ENCODE data around the gene ZNF444. TPM values are rescaled to one million over a fixed set of nuclear protein-coding genes. Genes with fewer than 3 reads are reported as not detected.
"Not testable (repeated sequence)": the region's sequence is repeated elsewhere in the genome, so short reads cannot be mapped to it uniquely, and the experiment has no call there.

The ZNF444 gene
- total and polyA plus RNA-seq, 2 donors (not counting 1 experiment from before 2014, with no cell fraction given) = 24.1 to 37.7 TPM

- peaks cover 8% of the 10 kb centered on the region for H3K27me3 Mint-ChIP-seq
- no peaks in the 10 kb centered on the region for H3K4me1 Mint-ChIP-seq
- Histone ChIP-seq H3K9ac (ENCODE audit: low read length) (no peak overlapping the region), H3K27me3 (replicated peaks in 1 of 4; ENCODE audit: control extremely low read depth in 1 of 4, control insufficient read depth in 3 of 4, insufficient read depth in 4 of 4, low read length in 3 of 4) (peaks cover 0 to 3% (median 0%) of the 10 kb centered on the region in 4 experiments), H3K4me3 (ENCODE audit: control extremely low read depth in 1 of 5, extremely low read depth in 1 of 5, insufficient read depth in 1 of 5, low read depth in 2 of 5, low read length in 4 of 5) (no peak overlapping the region), H4K20me1 (ENCODE audit: control insufficient read depth, insufficient read depth, low read length, poor library complexity, severe bottlenecking) (no peaks in the 10 kb centered on the region), H3K4me2 (replicated peaks; ENCODE audit: low read depth, low read length, poor library complexity, severe bottlenecking) (no peak overlapping the region), H3K36me3 (replicated peaks in 1 of 2; ENCODE audit: control extremely low read depth in 1 of 2, control insufficient read depth in 1 of 2, extremely low read depth in 1 of 2, insufficient read depth in 2 of 2, low read length in 1 of 2) (no peaks in the 10 kb centered on the region), H3K4me1 (ENCODE audit: control insufficient read depth in 2 of 2, insufficient read depth in 2 of 2, low read length in 2 of 2) (no peaks in the 10 kb centered on the region), H2AFZ (ENCODE audit: insufficient read depth, low read depth, low read length, poor library complexity, severe bottlenecking) (no peak overlapping the region), H3K79me2 (ENCODE audit: control insufficient read depth, insufficient read depth, low read length) (no peaks in the 10 kb centered on the region), H3K27ac (ENCODE audit: low read length in 2 of 2) (no peak overlapping the region), H3K9me3 (ENCODE audit: control extremely low read depth in 1 of 3, control insufficient read depth in 2 of 3, insufficient read depth in 1 of 3, low read length in 2 of 3) (no peaks in the 10 kb centered on the region)
- ChIA-PET POLR2A (no interaction called here), CTCF (interaction anchor here (0.7 to 1.2 kb wide), 3 partner anchors 62 to 128 kb away, joined by 3 to 5 read pairs (median 3); no protein-coding TSS in a partner anchor)
- no peak for TF ChIP-seq EZH2 (IDR thresholded peaks at IDR 0.05; ENCODE audit: borderline replicate concordance, insufficient read depth, low read depth, low read length, poor library complexity, severe bottlenecking)
- TF ChIP-seq CTCF (IDR thresholded peaks at IDR 0.05) = no peak
- H3K27ac Mint-ChIP-seq = no peak overlapping the region
- H3K4me3 Mint-ChIP-seq = no peak overlapping the region
- ATAC-seq (ENCODE audit: low read depth) = no peak
- intact Hi-C loops (cut with micrococcal nuclease) = no loop called here
- DNase-seq = no peak
- no peaks in the 10 kb centered on the region for H3K9me3 Mint-ChIP-seq (ENCODE audit: insufficient read depth)
- WGBS (ENCODE audit: insufficient coverage) = 93% methylated on average over 5 of the region's 12 CpGs
These were observed 53.0 kb downstream of the ZNF444 start for GRCh38 chr19:56193981-56194640.

- H3K27me3 ChIP-seq (replicated peaks in 1 of 4; ENCODE audit: control extremely low read depth in 1 of 4, control insufficient read depth in 3 of 4, insufficient read depth in 4 of 4, low read length in 3 of 4); POLR2A ChIA-PET; H3K27ac Mint-ChIP-seq; H3K9me3 Mint-ChIP-seq (ENCODE audit: insufficient read depth); H2AFZ ChIP-seq (ENCODE audit: insufficient read depth, low read depth, low read length, poor library complexity, severe bottlenecking); H3K4me1 Mint-ChIP-seq; H3K4me3 Mint-ChIP-seq; ATAC-seq (ENCODE audit: low read depth); H3K4me3 ChIP-seq (ENCODE audit: control extremely low read depth in 1 of 5, extremely low read depth in 1 of 5, insufficient read depth in 1 of 5, low read depth in 2 of 5, low read length in 4 of 5); CTCF ChIA-PET; H3K27ac ChIP-seq (ENCODE audit: low read length in 2 of 2); intact Hi-C loops (cut with micrococcal nuclease); H3K4me1 ChIP-seq (ENCODE audit: control insufficient read depth in 2 of 2, insufficient read depth in 2 of 2, low read length in 2 of 2); H4K20me1 ChIP-seq (ENCODE audit: control insufficient read depth, insufficient read depth, low read length, poor library complexity, severe bottlenecking); H3K9ac ChIP-seq (ENCODE audit: low read length); H3K9me3 ChIP-seq (ENCODE audit: control extremely low read depth in 1 of 3, control insufficient read depth in 2 of 3, insufficient read depth in 1 of 3, low read length in 2 of 3); H3K4me2 ChIP-seq (replicated peaks; ENCODE audit: low read depth, low read length, poor library complexity, severe bottlenecking); DNase-seq; H3K79me2 ChIP-seq (ENCODE audit: control insufficient read depth, insufficient read depth, low read length); H3K36me3 ChIP-seq (replicated peaks in 1 of 2; ENCODE audit: control extremely low read depth in 1 of 2, control insufficient read depth in 1 of 2, extremely low read depth in 1 of 2, insufficient read depth in 2 of 2, low read length in 1 of 2): not testable (repeated sequence)
- peaks cover 15% of the 10 kb centered on the region for H3K27me3 Mint-ChIP-seq
- 92% methylated on average over 9 of the region's 23 CpGs for WGBS (ENCODE audit: insufficient coverage)
These were observed 56.6 kb downstream of the ZNF444 start, which contains the start of gene ZSCAN5B for GRCh38 chr19:56197646-56198045. Gene ZSCAN5B, minus strand, starts transcription at chr19:56197783. Its CDS starts 4,731 bp downstream, at chr19:56193052.
